Liver (tissue), 9 donors: ENCODE results near the gene RBM33. TPM values are rescaled to one million over a fixed set of nuclear protein-coding genes. Genes with fewer than 3 reads are reported as not detected.

Experiments
- DNase-seq: peaks from one replicate; pipeline ENCODE4 v3.0.0-alpha.2; 2017; ENCODE audit warnings: low spot score
- H3K27ac ChIP-seq, 2 donors: one replicate each; pipeline ENCODE4 v1.7.0; 2013; ENCODE audit warnings: inconsistent platforms in 2 of 2, low read length in 2 of 2, control low read depth in 1 of 2, low read depth in 1 of 2, mild to moderate bottlenecking in 1 of 2
- H3K27me3 ChIP-seq, 4 donors: one replicate each; pipeline versions ENCODE4 v1.6.1 to v1.7.0; 2013; ENCODE audit warnings: low read length in 3 of 4, inconsistent platforms in 1 of 4, mild to moderate bottlenecking in 1 of 4, moderate library complexity in 1 of 4; ENCODE audit not compliant: control insufficient read depth in 4 of 4, insufficient read depth in 4 of 4
- H3K36me3 ChIP-seq, 4 donors: one replicate each; pipeline versions ENCODE4 v1.6.1 to v1.7.0; 2013; ENCODE audit warnings: low read length in 3 of 4, mild to moderate bottlenecking in 3 of 4, low read depth in 1 of 4, moderate library complexity in 1 of 4; ENCODE audit not compliant: control insufficient read depth in 4 of 4, insufficient read depth in 3 of 4
- H3K4me1 ChIP-seq, 4 donors: one replicate each; pipeline versions ENCODE4 v1.6.1 to v1.7.0; 2013; ENCODE audit warnings: low read length in 3 of 4, mild to moderate bottlenecking in 3 of 4, moderate library complexity in 1 of 4; ENCODE audit not compliant: control insufficient read depth in 4 of 4, insufficient read depth in 4 of 4
- H3K4me3 ChIP-seq, 3 donors: one replicate each; pipeline versions ENCODE4 v1.6.1 to v1.7.0; 2013; ENCODE audit warnings: low read length in 3 of 3, control low read depth in 1 of 3, low read depth in 1 of 3, mild to moderate bottlenecking in 1 of 3
- H3K9ac ChIP-seq, 2 donors: one replicate each; pipeline ENCODE4 v1.7.0; 2013; ENCODE audit warnings: low read length in 2 of 2, mild to moderate bottlenecking in 2 of 2, moderate library complexity in 2 of 2, control low read depth in 1 of 2, low read depth in 1 of 2
- H3K9me3 ChIP-seq, 4 donors: one replicate each; pipeline versions ENCODE4 v1.6.1 to v1.7.0; 2013; ENCODE audit warnings: low read length in 3 of 4; ENCODE audit not compliant: control insufficient read depth in 4 of 4
- CTCF ChIP-seq: fragments of 150-350 bp; IDR thresholded peaks from 2 replicates; pipeline ENCODE4 v1.5.1; 2017; ENCODE audit warnings: improper control_type of control experiment, low read depth, low read length; ENCODE audit not compliant: missing input control
- EGR1 ChIP-seq, 2 donors: IDR thresholded peaks; 2 replicates each; pipeline ENCODE4 v1.6.1; 2016 to 2018; ENCODE audit warnings: antibody characterized with exemption in 2 of 2, low read depth in 2 of 2
- FOXA1 ChIP-seq: IDR thresholded peaks from 2 replicates; pipeline ENCODE4 v1.6.1; 2016; ENCODE audit warnings: antibody characterized with exemption
- FOXA2 ChIP-seq: IDR thresholded peaks from 2 replicates; pipeline ENCODE4 v1.6.1; 2016; ENCODE audit warnings: antibody characterized with exemption
- GABPA ChIP-seq, 2 donors: IDR thresholded peaks in 1 of 2; conservative IDR thresholded peaks in 1 of 2; 2 replicates each; pipeline ENCODE4 v1.6.1; 2016; ENCODE audit warnings: antibody characterized with exemption in 2 of 2, mild to moderate bottlenecking in 1 of 2, moderate library complexity in 1 of 2
- HNF4A ChIP-seq, 2 donors: conservative IDR thresholded peaks; 2 replicates each; pipeline ENCODE4 v1.6.1; 2016; ENCODE audit warnings: antibody characterized with exemption in 2 of 2, mild to moderate bottlenecking in 2 of 2
- HNF4G ChIP-seq: IDR thresholded peaks from 2 replicates; pipeline ENCODE4 v1.6.1; 2016; ENCODE audit warnings: antibody characterized with exemption
- JUND ChIP-seq, 2 donors: IDR thresholded peaks; 2 replicates each; pipeline ENCODE4 v1.6.1; 2016; ENCODE audit warnings: antibody characterized with exemption in 2 of 2
- MAX ChIP-seq: IDR thresholded peaks from 2 replicates; pipeline ENCODE4 v1.6.1; 2016; ENCODE audit warnings: antibody characterized with exemption
- NR2F2 ChIP-seq: IDR thresholded peaks from 2 replicates; pipeline ENCODE4 v1.6.1; 2016; ENCODE audit warnings: antibody characterized with exemption
- RAD21 ChIP-seq, 2 donors: IDR thresholded peaks; 2 replicates each; pipeline ENCODE4 v1.6.1; 2016; ENCODE audit warnings: antibody characterized with exemption in 2 of 2, mild to moderate bottlenecking in 2 of 2
- REST ChIP-seq: IDR thresholded peaks from 2 replicates; pipeline ENCODE4 v1.6.1; 2016; ENCODE audit warnings: antibody characterized with exemption, mild to moderate bottlenecking
- RXRA ChIP-seq, 2 donors: IDR thresholded peaks; 2 replicates each; pipeline ENCODE4 v1.6.1; 2017 to 2018; ENCODE audit warnings: antibody characterized with exemption in 2 of 2, mild to moderate bottlenecking in 1 of 2
- SP1 ChIP-seq: IDR thresholded peaks from 2 replicates; pipeline ENCODE4 v1.6.1; 2018; ENCODE audit warnings: antibody characterized with exemption, mild to moderate bottlenecking
- TAF1 ChIP-seq: conservative IDR thresholded peaks from 2 replicates; pipeline ENCODE4 v1.6.1; 2016; ENCODE audit warnings: antibody characterized with exemption, mild to moderate bottlenecking
- YY1 ChIP-seq: IDR thresholded peaks from 2 replicates; pipeline ENCODE4 v1.6.1; 2016; ENCODE audit warnings: antibody characterized with exemption, mild to moderate bottlenecking
- WGBS: extraction: QIAGEN DNeasy Blood & Tissue Kit; methylation state at CpG from one replicate; pipeline ENCODE4 v1.1.7; 2013; 5-methylcytosine and 5-hydroxymethylcytosine counted together
- polyA plus RNA-seq, 2 donors: library from polyadenylated mRNA; stranded (reverse) in 1 of 2; unstranded in 1 of 2; fragments of 200-250 nt in 1 of 2; fragments of >200 nt in 1 of 2; fragmentation: Nextera tagmentation in 1 of 2; extraction: Ambion mirVana in 1 of 2; gene quantifications; one replicate each; pipeline versions ENCODE4 v1.2.1 to v1.2.3, GENCODE V29; 2013 to 2015
- total RNA-seq, 2 donors: library from RNA; depleted of rRNA; stranded (reverse); fragments of >200 nt; gene quantifications; one replicate each; pipeline ENCODE4 v1.2.3, GENCODE V29; 2014
- TF ChIP-seq, protein P1 (sequence below): IDR thresholded peaks from 2 replicates; pipeline ENCODE4 v1.6.1; 2016; ENCODE audit warnings: antibody characterized with exemption
- TF ChIP-seq, protein P2 (sequence below): IDR thresholded peaks from 2 replicates; pipeline ENCODE4 v1.6.1; 2016; ENCODE audit warnings: antibody characterized with exemption
- donor health status: healthy.
- donor health status: healthy.
- donor health status: healthy.
- donor health status: healthy.
- donor health status: healthy.

RBM33 gene
- total and polyA plus RNA-seq, 4 donors: 7.8 to 48.9 (median 28.2) TPM

GRCh38 chr7:155813125-155813524, 168.7 kb downstream of the RBM33 start:
- Histone ChIP-seq H3K4me3 (no peak overlapping the region), H3K27ac (no peak overlapping the region)
- WGBS: 7% methylated on average over 8 of the region's 8 CpGs

GRCh38 chr7:155813546-155814315, 169.3 kb downstream of the RBM33 start:
- Histone ChIP-seq H3K4me3 (no peak overlapping the region), H3K27me3 (peaks cover 0 to 3% (median 0%) of the 10 kb centered on the region in 4 donors), H3K27ac (no peak overlapping the region), H3K36me3 (no peaks in the 10 kb centered on the region), H3K4me1 (peaks cover 9 to 50% (median 37%) of the 10 kb centered on the region in 4 donors), H3K9me3 (no peaks in the 10 kb centered on the region), H3K9ac (no peak overlapping the region)
- DNase-seq: no peak
- TF ChIP-seq JUND (IDR thresholded peaks at IDR 0.05): no peak
- no peak for TF ChIP-seq SP1
- TF ChIP-seq MAX: no peak
- TF ChIP-seq, protein P1, sequence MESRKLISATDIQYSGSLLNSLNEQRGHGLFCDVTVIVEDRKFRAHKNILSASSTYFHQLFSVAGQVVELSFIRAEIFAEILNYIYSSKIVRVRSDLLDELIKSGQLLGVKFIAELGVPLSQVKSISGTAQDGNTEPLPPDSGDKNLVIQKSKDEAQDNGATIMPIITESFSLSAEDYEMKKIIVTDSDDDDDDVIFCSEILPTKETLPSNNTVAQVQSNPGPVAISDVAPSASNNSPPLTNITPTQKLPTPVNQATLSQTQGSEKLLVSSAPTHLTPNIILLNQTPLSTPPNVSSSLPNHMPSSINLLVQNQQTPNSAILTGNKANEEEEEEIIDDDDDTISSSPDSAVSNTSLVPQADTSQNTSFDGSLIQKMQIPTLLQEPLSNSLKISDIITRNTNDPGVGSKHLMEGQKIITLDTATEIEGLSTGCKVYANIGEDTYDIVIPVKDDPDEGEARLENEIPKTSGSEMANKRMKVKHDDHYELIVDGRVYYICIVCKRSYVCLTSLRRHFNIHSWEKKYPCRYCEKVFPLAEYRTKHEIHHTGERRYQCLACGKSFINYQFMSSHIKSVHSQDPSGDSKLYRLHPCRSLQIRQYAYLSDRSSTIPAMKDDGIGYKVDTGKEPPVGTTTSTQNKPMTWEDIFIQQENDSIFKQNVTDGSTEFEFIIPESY: no peak
- TF ChIP-seq NR2F2: no peak
- no peak for TF ChIP-seq FOXA2
- TF ChIP-seq RAD21 (IDR thresholded peaks at IDR 0.05): no peak
- no peak for TF ChIP-seq CTCF
- TF ChIP-seq EGR1 (IDR thresholded peaks at IDR 0.05; ENCODE audit: low read depth in 2 of 2): no peak
- TF ChIP-seq FOXA1: no peak
- TF ChIP-seq YY1: no peak
- TF ChIP-seq HNF4A (conservative IDR thresholded peaks at IDR 0.05): no peak
- no peak for TF ChIP-seq TAF1
- TF ChIP-seq HNF4G: no peak
- TF ChIP-seq RXRA (IDR thresholded peaks at IDR 0.05): no peak
- TF ChIP-seq REST: no peak
- TF ChIP-seq, protein P2, sequence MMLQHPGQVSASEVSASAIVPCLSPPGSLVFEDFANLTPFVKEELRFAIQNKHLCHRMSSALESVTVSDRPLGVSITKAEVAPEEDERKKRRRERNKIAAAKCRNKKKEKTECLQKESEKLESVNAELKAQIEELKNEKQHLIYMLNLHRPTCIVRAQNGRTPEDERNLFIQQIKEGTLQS: no peak
- TF ChIP-seq GABPA (IDR thresholded peaks at IDR 0.05 in 1 of 2, conservative IDR thresholded peaks at IDR 0.05 in 1 of 2): no peak
- WGBS: 61% methylated on average over 19 of the region's 19 CpGs

More at GRCh38 chr7:155813125-155813524, 168.7 kb downstream of the RBM33 start:
- Histone ChIP-seq H3K27me3 (peaks cover 0 to 3% (median 0%) of the 10 kb centered on the region in 4 donors), H3K4me1 (peaks cover 9 to 53% (median 37%) of the 10 kb centered on the region in 4 donors), H3K36me3 (no peaks in the 10 kb centered on the region), H3K9me3 (no peaks in the 10 kb centered on the region), H3K9ac (no peak overlapping the region)
- no peak for TF ChIP-seq FOXA2
- no peak for TF ChIP-seq TAF1
- no peak for TF ChIP-seq GABPA (IDR thresholded peaks at IDR 0.05 in 1 of 2, conservative IDR thresholded peaks at IDR 0.05 in 1 of 2)
- TF ChIP-seq HNF4G: peak; percentile 49
- TF ChIP-seq RXRA (IDR thresholded peaks at IDR 0.05): peak in 1 of 2 donors; percentile 21
- peak; percentile 35 for TF ChIP-seq SP1
- TF ChIP-seq RAD21 (IDR thresholded peaks at IDR 0.05): peak in 1 of 2 donors; percentile 37
- TF ChIP-seq HNF4A (conservative IDR thresholded peaks at IDR 0.05): peak; percentile 54 to 68
- DNase-seq: no peak
